Measurements from ENCODE around the gene LGR5. TPM values are rescaled to one million over a fixed set of nuclear protein-coding genes. Genes with fewer than 3 reads are reported as not detected.

Gene LGR5
- total RNA-seq, 4 donors from 2014 or later = under 0.01 to 34.5 (median 0.43) TPM

- intact Hi-C loops (cut with DNase I; ENCODE audit: low total_unique reads) = no loop called here
These were observed 17.4 kb downstream of the LGR5 start for GRCh38 chr12:71456990-71457389.

GRCh38 chr12:71460318-71460717 lies 20.7 kb downstream of the LGR5 start:
- H3K27me3 ChIP-seq = peaks cover 0 to 3% of the 10 kb centered on the region in 2 donors
- no peak overlapping the region for H3K4me3 ChIP-seq
- H3K4me1 ChIP-seq = no peaks in the 10 kb centered on the region
- intact Hi-C loops (cut with DNase I; ENCODE audit: low total_unique reads) = no loop called here
- H3K36me3 ChIP-seq = no peaks in the 10 kb centered on the region
- H3K27ac ChIP-seq = no peak overlapping the region
- TF ChIP-seq, protein P1, sequence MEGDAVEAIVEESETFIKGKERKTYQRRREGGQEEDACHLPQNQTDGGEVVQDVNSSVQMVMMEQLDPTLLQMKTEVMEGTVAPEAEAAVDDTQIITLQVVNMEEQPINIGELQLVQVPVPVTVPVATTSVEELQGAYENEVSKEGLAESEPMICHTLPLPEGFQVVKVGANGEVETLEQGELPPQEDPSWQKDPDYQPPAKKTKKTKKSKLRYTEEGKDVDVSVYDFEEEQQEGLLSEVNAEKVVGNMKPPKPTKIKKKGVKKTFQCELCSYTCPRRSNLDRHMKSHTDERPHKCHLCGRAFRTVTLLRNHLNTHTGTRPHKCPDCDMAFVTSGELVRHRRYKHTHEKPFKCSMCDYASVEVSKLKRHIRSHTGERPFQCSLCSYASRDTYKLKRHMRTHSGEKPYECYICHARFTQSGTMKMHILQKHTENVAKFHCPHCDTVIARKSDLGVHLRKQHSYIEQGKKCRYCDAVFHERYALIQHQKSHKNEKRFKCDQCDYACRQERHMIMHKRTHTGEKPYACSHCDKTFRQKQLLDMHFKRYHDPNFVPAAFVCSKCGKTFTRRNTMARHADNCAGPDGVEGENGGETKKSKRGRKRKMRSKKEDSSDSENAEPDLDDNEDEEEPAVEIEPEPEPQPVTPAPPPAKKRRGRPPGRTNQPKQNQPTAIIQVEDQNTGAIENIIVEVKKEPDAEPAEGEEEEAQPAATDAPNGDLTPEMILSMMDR (IDR thresholded peaks at IDR 0.05) = no peak
- TF ChIP-seq POLR2A (IDR thresholded peaks at IDR 0.05) = no peak
- H3K9me3 ChIP-seq = no peaks in the 10 kb centered on the region
- DNase-seq = no peak

More at GRCh38 chr12:71456990-71457389, 17.4 kb downstream of the LGR5 start:
- no peak for DNase-seq
- Histone ChIP-seq H3K27me3 (peaks cover 0 to 3% of the 10 kb centered on the region in 2 donors), H3K9me3 (no peaks in the 10 kb centered on the region), H3K27ac (no peak overlapping the region), H3K4me1 (no peaks in the 10 kb centered on the region), H3K36me3 (no peaks in the 10 kb centered on the region), H3K4me3 (no peak overlapping the region)
- TF ChIP-seq, protein P1 (IDR thresholded peaks at IDR 0.05) = no peak
- no peak for TF ChIP-seq POLR2A (IDR thresholded peaks at IDR 0.05)

DNA sequence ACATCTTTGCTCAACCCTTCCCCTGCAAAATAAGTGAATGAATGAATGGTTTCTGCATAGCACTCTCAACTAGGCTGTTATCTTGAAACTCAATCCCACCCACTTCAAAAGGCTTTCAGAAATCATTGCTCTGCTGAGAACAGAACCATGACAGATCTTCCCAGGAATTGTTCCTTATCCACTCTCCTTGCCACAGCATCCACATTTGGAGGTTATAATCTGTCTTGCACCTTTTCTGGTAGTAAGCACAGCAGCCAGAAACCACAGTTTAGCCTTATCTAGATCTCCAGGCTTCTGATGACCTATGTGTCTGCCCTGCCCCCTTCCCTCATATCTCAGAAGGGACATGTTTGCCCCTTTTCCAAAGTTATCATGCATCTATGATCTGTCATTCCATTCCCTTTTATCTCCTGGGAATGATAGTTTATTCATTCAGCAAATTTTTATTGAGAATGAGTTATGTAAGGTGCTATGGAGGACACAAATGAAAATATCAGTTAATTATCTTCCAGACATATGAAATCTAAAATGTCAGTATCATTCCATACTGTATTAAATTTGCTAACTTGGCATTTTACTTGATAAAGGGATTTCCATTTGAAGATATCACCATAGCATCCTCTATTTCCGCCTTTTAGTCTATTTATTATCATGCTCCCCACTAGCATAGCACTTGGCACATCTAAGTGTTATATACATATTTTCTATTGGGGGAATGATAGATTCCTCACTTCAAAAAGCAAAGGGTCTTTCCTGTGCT lies 21.4 kb downstream of the LGR5 start:
- TF ChIP-seq POLR2A (IDR thresholded peaks at IDR 0.05) = no peak
- TF ChIP-seq, protein P1 (IDR thresholded peaks at IDR 0.05) = no peak

GRCh38 chr12:71461787-71462328 lies 22.3 kb downstream of the LGR5 start:
- H3K27me3 ChIP-seq = no peaks in the 10 kb centered on the region
- TF ChIP-seq, protein P1 (IDR thresholded peaks at IDR 0.05) = no peak
- no peak for TF ChIP-seq POLR2A (IDR thresholded peaks at IDR 0.05)
- intact Hi-C loops (cut with DNase I; ENCODE audit: low total_unique reads) = no loop called here

More for the DNA sequence above, 21.4 kb downstream of the LGR5 start:
- intact Hi-C loops (cut with DNase I; ENCODE audit: low total_unique reads) = no loop called here
- DNase-seq = no peak
- no peak overlapping the region for H3K27ac ChIP-seq
- no peaks in the 10 kb centered on the region for H3K4me1 ChIP-seq
- H3K4me3 ChIP-seq = no peak overlapping the region
- no peaks in the 10 kb centered on the region for H3K36me3 ChIP-seq
- no peaks in the 10 kb centered on the region for H3K9me3 ChIP-seq
- no peaks in the 10 kb centered on the region for H3K27me3 ChIP-seq

GRCh38 chr12:71465796-71466195 lies 26.2 kb downstream of the LGR5 start:
- no peaks in the 10 kb centered on the region for H3K36me3 ChIP-seq
- no peak for DNase-seq
- no peaks in the 10 kb centered on the region for H3K9me3 ChIP-seq
- no peak overlapping the region for H3K4me3 ChIP-seq
- TF ChIP-seq, protein P1 (IDR thresholded peaks at IDR 0.05) = no peak
- no peak for TF ChIP-seq POLR2A (IDR thresholded peaks at IDR 0.05)
- no peaks in the 10 kb centered on the region for H3K4me1 ChIP-seq
- H3K27ac ChIP-seq = no peak overlapping the region
- intact Hi-C loops (cut with DNase I; ENCODE audit: low total_unique reads) = no loop called here
- H3K27me3 ChIP-seq = no peaks in the 10 kb centered on the region

More at GRCh38 chr12:71461787-71462328, 22.3 kb downstream of the LGR5 start:
- H3K36me3 ChIP-seq = no peaks in the 10 kb centered on the region
- H3K27ac ChIP-seq = no peak overlapping the region
- no peaks in the 10 kb centered on the region for H3K4me1 ChIP-seq
- DNase-seq = no peak
- H3K4me3 ChIP-seq = no peak overlapping the region
- no peaks in the 10 kb centered on the region for H3K9me3 ChIP-seq

All from uterus (tissue), 4 donors.